IMR-90 (cell line): ENCODE results near the gene HSPB6. TPM values are rescaled to one million over a fixed set of nuclear protein-coding genes. Genes with fewer than 3 reads are reported as not detected.

ENCODE experiments used
- ATAC-seq: fragments of 200-7000 bp; cut with Tn5 transposase; 2 replicates; pipeline ENCODE4 v1.9.1; 2020; ENCODE audit warnings: low read depth, mild to moderate bottlenecking, moderate library complexity
- BruUV-seq: library from RNA; stranded (reverse); fragments of 400-500 nt; replicated peaks from 2 replicates; lab custom pipeline; 2021; lab: Mats Ljungman, UMichigan
- CTCF ChIA-PET: fragments of 300-600 bp; formaldehyde crosslinking; extraction: SDS; loops from one replicate; lab custom pipeline; 2021; ENCODE audit warnings: antibody characterized with exemption; lab: Yijun Ruan, JAX
- POLR2A ChIA-PET: fragments of 300-600 bp; sonication (Branson Sonifier 250); formaldehyde crosslinking; loops from one replicate; lab custom pipeline; 2022; ENCODE audit warnings: antibody characterized with exemption; ENCODE audit not compliant: unreplicated experiment; lab: Charles Lee
- DNase-seq: peaks from one replicate; pipeline ENCODE4 v3.0.0; 2013
- H2AFZ ChIP-seq: replicated peaks from 2 replicates; pipeline ENCODE3; 2013; ENCODE audit warnings: low read length, mild to moderate bottlenecking; ENCODE audit not compliant: poor library complexity
- H2AK5ac ChIP-seq: 2 replicates; pipeline ENCODE4 v1.6.1; 2013; ENCODE audit warnings: low read depth, low read length, inconsistent platforms
- H2AK9ac ChIP-seq: replicated peaks from 2 replicates; pipeline ENCODE3; 2013; ENCODE audit warnings: mild to moderate bottlenecking, low read depth, low read length, moderate library complexity; ENCODE audit not compliant: poor library complexity
- H2BK120ac ChIP-seq: 2 replicates; pipeline ENCODE4 v1.6.1; 2013; ENCODE audit warnings: low read depth, low read length, inconsistent platforms
- H2BK15ac ChIP-seq: 3 replicates; pipeline ENCODE4 v1.6.1; 2013; ENCODE audit warnings: low read depth, low read length, inconsistent platforms
- H2BK20ac ChIP-seq: 2 replicates; pipeline ENCODE4 v1.6.1; 2013; ENCODE audit warnings: low read depth, mild to moderate bottlenecking, inconsistent platforms, low read length, moderate library complexity
- H2BK5ac ChIP-seq: 2 replicates; pipeline ENCODE4 v1.6.1; 2013; ENCODE audit warnings: mild to moderate bottlenecking, low read depth, low read length, inconsistent platforms; ENCODE audit not compliant: poor library complexity, severe bottlenecking
- H3K14ac ChIP-seq: replicated peaks from 2 replicates; pipeline ENCODE4 v1.6.1; 2013; ENCODE audit warnings: low read depth, low read length, inconsistent platforms
- H3K18ac ChIP-seq: 2 replicates; pipeline ENCODE4 v1.6.1; 2013; ENCODE audit warnings: low read depth, low read length, control low read depth
- H3K23ac ChIP-seq: 2 replicates; pipeline ENCODE4 v1.6.1; 2013; ENCODE audit warnings: low read depth, low read length, inconsistent platforms
- H3K27ac ChIP-seq: 2 replicates; pipeline ENCODE4 v1.5.1; 2013; ENCODE audit warnings: mild to moderate bottlenecking, control low read depth, low read length; ENCODE audit not compliant: insufficient read depth
- H3K27me3 ChIP-seq: 2 replicates; pipeline ENCODE4 v1.6.1; 2013; ENCODE audit warnings: low read length; ENCODE audit not compliant: control insufficient read depth, insufficient read depth
- H3K36me3 ChIP-seq: 2 replicates; pipeline ENCODE4 v1.6.1; 2013; ENCODE audit warnings: low read length, mixed read lengths; ENCODE audit not compliant: control insufficient read depth, insufficient read depth
- H3K4ac ChIP-seq: 2 replicates; pipeline ENCODE4 v1.6.1; 2013; ENCODE audit warnings: low read depth, low read length, inconsistent platforms
- H3K4me1 ChIP-seq: 2 replicates; pipeline ENCODE4 v1.6.1; 2013; ENCODE audit warnings: low read length, mixed read lengths; ENCODE audit not compliant: control insufficient read depth, insufficient read depth
- H3K4me2 ChIP-seq: 2 replicates; pipeline ENCODE4 v1.6.1; 2013; ENCODE audit warnings: low read depth, mild to moderate bottlenecking, control low read depth, low read length, moderate library complexity
- H3K4me3 ChIP-seq: 2 replicates; pipeline ENCODE4 v1.5.1; 2013; ENCODE audit warnings: low read depth, mild to moderate bottlenecking, control low read depth, low read length, moderate library complexity; ENCODE audit not compliant: insufficient read depth
- H3K56ac ChIP-seq: 2 replicates; pipeline ENCODE4 v1.6.1; 2013; ENCODE audit warnings: low read length, inconsistent platforms; ENCODE audit not compliant: insufficient read depth; ENCODE audit errors: extremely low read depth
- H3K79me1 ChIP-seq, 2 experiments: 2 replicates each; pipeline ENCODE4 v1.6.1; 2013; ENCODE audit warnings: low read length in 2 of 2, inconsistent platforms in 1 of 2, low read depth in 1 of 2
- H3K9ac ChIP-seq: 2 replicates; pipeline ENCODE4 v1.6.1; 2013; ENCODE audit warnings: low read depth, low read length, control low read depth
- H3K9me1 ChIP-seq: 2 replicates; pipeline ENCODE4 v1.6.1; 2013; ENCODE audit warnings: low read length, inconsistent platforms; ENCODE audit not compliant: insufficient read depth
- H3K9me3 ChIP-seq: 2 replicates; pipeline ENCODE4 v1.6.1; 2013; ENCODE audit warnings: low read length; ENCODE audit not compliant: control insufficient read depth, insufficient read depth
- H4K20me1 ChIP-seq: 2 replicates; pipeline ENCODE4 v1.6.1; 2013; ENCODE audit warnings: low read length, inconsistent platforms; ENCODE audit not compliant: insufficient read depth
- H4K5ac ChIP-seq: 2 replicates; pipeline ENCODE4 v1.6.1; 2013; ENCODE audit warnings: mild to moderate bottlenecking, low read depth, low read length, control low read depth
- H4K8ac ChIP-seq, 2 experiments: 2 replicates each; pipeline ENCODE4 v1.6.1; 2013; ENCODE audit warnings: low read depth in 2 of 2, low read length in 2 of 2, control low read depth in 1 of 2, inconsistent platforms in 1 of 2
- H4K91ac ChIP-seq: 2 replicates; pipeline ENCODE4 v1.6.1; 2013; ENCODE audit warnings: low read depth, low read length, inconsistent platforms; ENCODE audit not compliant: insufficient read depth
- CEBPB ChIP-seq: IDR thresholded peaks from 2 replicates; pipeline ENCODE4 v1.6.1; 2012; ENCODE audit warnings: low read depth, low read length, improper control_type of control experiment
- FOS ChIP-seq: fragments of 150-350 bp; IDR thresholded peaks from 2 replicates; pipeline ENCODE4 v1.6.1; 2016; ENCODE audit warnings: low read depth, low read length
- MAFK ChIP-seq: IDR thresholded peaks from 2 replicates; pipeline ENCODE4 v1.6.1; 2012; ENCODE audit warnings: low read depth, low read length, improper control_type of control experiment
- MAZ ChIP-seq: IDR thresholded peaks from 2 replicates; pipeline ENCODE4 v1.6.1; 2012; ENCODE audit warnings: low read depth, mild to moderate bottlenecking, low read length, improper control_type of control experiment, moderate library complexity, borderline replicate concordance
- MXI1 ChIP-seq: IDR thresholded peaks from 2 replicates; pipeline ENCODE4 v1.6.1; 2012; ENCODE audit warnings: low read depth, mild to moderate bottlenecking, low read length, moderate library complexity, borderline replicate concordance
- POLR2A ChIP-seq: IDR thresholded peaks from 2 replicates; pipeline ENCODE4 v1.6.1; 2012; ENCODE audit warnings: mild to moderate bottlenecking, low read depth, low read length
- RCOR1 ChIP-seq: IDR thresholded peaks from 2 replicates; pipeline ENCODE4 v1.6.1; 2012; ENCODE audit warnings: mild to moderate bottlenecking, low read length, improper control_type of control experiment; ENCODE audit not compliant: insufficient replicate concordance
- WGBS, 2 experiments: methylation state at CpG; one replicate each; pipeline versions ENCODE4 v1.1.5 to v1.1.7; 2013; ENCODE audit warnings: missing lambda C conversion rate in 2 of 2; ENCODE audit not compliant: insufficient read length in 1 of 2; ENCODE audit errors: extremely low coverage in 2 of 2; 5-methylcytosine and 5-hydroxymethylcytosine counted together
- dilution Hi-C: fragments of 300-500 bp; cut with HindIII; formaldehyde crosslinking; loops from one replicate; pipeline ENCODE4 v1.14.3; 2018; ENCODE audit warnings: low sequenced_read_pairs; ENCODE audit not compliant: unreplicated experiment
- in situ Hi-C: fragments of 300-500 bp; cut with MboI; formaldehyde crosslinking; loops from 3 replicates; pipeline ENCODE4 v1.14.3; 2019; ENCODE audit warnings: low sequenced_read_pairs, inconsistent platforms, mixed read lengths
- intact Hi-C: fragments of 100-400 bp; cut with micrococcal nuclease; formaldehyde crosslinking; loops from 2 replicates; pipeline ENCODE4 v1.10.0; 2022
- polyA plus RNA-seq, 3 experiments: library from polyadenylated mRNA; depleted of rRNA; stranded (reverse); fragments of >200 nt; gene quantifications; 2 replicates each; pipeline ENCODE4 v1.2.3, GENCODE V29; 2012; ENCODE audit warnings: low replicate concordance in 1 of 3
- total RNA-seq: library from RNA; depleted of rRNA; stranded (reverse); fragments of >200 nt; gene quantifications from 2 replicates; pipeline ENCODE4 v1.2.3, GENCODE V29; 2012

The HSPB6 gene
- total and polyA plus RNA-seq, 2 of the 4 experiments (the other 2 are of a cell fraction): 5.7 to 206 TPM

DNA sequence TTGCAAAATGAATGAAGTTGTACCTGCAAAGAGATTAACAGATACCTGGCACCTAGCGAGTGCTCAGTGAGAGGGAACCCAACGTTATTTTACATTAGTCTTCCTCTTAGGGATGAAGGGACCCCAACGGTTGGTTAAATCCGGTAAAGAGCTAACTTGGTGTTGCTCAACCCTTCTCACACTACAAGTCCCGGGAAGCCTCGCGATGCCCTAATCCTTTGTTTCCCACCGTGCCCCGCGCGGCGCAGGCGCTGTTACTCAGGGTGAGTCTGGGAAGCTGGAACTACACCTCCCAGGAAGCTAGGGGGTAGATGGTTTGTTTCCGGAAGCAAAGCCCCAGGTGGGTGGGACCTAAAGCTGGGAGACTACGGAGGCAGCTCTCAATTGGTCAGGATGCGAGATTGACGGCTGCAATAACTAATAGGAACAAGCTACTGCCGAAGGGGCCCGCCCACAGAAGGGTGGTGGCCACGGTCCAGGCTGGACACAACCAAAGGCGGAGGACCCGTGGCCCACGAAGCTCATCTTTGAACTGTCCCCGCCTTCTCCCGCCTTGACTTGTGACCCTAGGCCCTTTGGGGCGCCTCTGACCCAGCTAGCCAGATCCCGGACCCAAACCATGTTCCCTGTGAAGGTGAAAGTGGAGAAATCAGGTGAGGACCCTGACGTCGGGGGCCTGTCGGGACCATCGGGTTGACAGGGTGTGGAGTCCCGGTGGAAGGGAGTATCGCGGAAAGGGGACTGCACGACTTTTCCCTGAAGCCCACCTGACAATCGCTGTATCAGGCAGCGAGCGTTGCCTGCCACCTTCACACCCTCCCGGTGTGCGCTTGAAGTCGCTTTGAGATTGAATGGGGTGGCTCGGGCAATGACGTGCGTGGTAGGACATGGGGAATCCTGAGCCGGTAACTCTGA, 8.5 kb downstream of the HSPB6 start, which contains the start of gene LIN37:
Gene LIN37, plus strand, starts transcription at position 471 of the 915 bp plus-strand sequence. Its CDS starts 149 bp downstream, at position 620.
- peak within 1 kb of the TSS; percentile 91 for H3K4ac ChIP-seq
- no peak within 1 kb of the TSS for H2BK20ac ChIP-seq
- POLR2A ChIA-PET: interaction anchor here (0.9 kb wide), 1 partner anchor 8 kb away, joined by 4 read pairs; the partner anchor contains the start of gene HSPB6

More for the DNA sequence above, 8.5 kb downstream of the HSPB6 start, which contains the start of gene LIN37:
- Histone ChIP-seq H3K23ac (peak within 1 kb of the TSS; percentile 94), H3K9me1 (peaks cover 7% of the 10 kb centered on the region; the same call in 1 of the 2 replicates), H2BK5ac (peak within 1 kb of the TSS; percentile 65), H2AK9ac (peak within 1 kb of the TSS; percentile 94), H4K8ac (peak within 1 kb of the TSS; percentile 60 to 94), H4K20me1 (no peaks in the 10 kb centered on the region), H3K4me3 (peak within 1 kb of the TSS; percentile 71), H2BK15ac (no peak within 1 kb of the TSS), H3K79me1 (peaks cover 5 to 63% of the 10 kb centered on the region in 2 experiments; a peak in 3 of 4 replicates), H3K9me3 (no peaks in the 10 kb centered on the region), H3K4me2 (peak within 1 kb of the TSS; percentile 82), H3K27me3 (no peaks in the 10 kb centered on the region), H3K4me1 (peaks cover 3% of the 10 kb centered on the region; the same call in 1 of the 2 replicates), H3K36me3 (peaks cover 12% of the 10 kb centered on the region; the same call in 1 of the 2 replicates), H3K27ac (peak within 1 kb of the TSS; percentile 68), H2AK5ac (peak within 1 kb of the TSS; percentile 91), H2AFZ (peak within 1 kb of the TSS; percentile 94), H2BK120ac (0 out of 2 replicates have a peak within 1 kb of the TSS, but pooled peaks have one; percentile 22), H3K56ac (peak within 1 kb of the TSS; percentile 52; the same call in 1 of the 2 replicates), H3K14ac (peak within 1 kb of the TSS; percentile 93), H4K91ac (peak within 1 kb of the TSS; percentile 81), H3K18ac (no peak within 1 kb of the TSS), H3K9ac (peak within 1 kb of the TSS; percentile 81), H4K5ac (peak within 1 kb of the TSS; percentile 41)
- ATAC-seq (peak; percentile 81), DNase-seq (peak; percentile 99)
- WGBS, 2 experiments: 4% methylated on average over 5 of the region's 45 CpGs; no CpG with 5 or more reads in 1 of the 2 experiments
- dilution Hi-C loops (no loop called here), intact Hi-C loops (no loop called here), in situ Hi-C loops (no loop called here)
- BruUV-seq: no TSS peak
- no peak for TF ChIP-seq RCOR1
- TF ChIP-seq POLR2A: peak; percentile 93
- TF ChIP-seq CEBPB: peak; percentile 99
- TF ChIP-seq FOS: peak; percentile 45; the same call in 1 of the 2 replicates
- 0 out of 2 replicates have a peak, but pooled peaks have one; percentile 56 for TF ChIP-seq MAZ
- no peak for TF ChIP-seq MAFK
- TF ChIP-seq MXI1: peak; percentile 55; the same call in 1 of the 2 replicates
- CTCF ChIA-PET: interaction anchor here (0.8 to 1.2 kb wide), 2 partner anchors 71 to 183 kb away, joined by 3 read pairs; no protein-coding TSS in a partner anchor
